Dermis blood vessel endothelial cell (primary cell): Measurements from ENCODE around the gene VAV2. TPM values are rescaled to one million over a fixed set of nuclear protein-coding genes. Genes with fewer than 3 reads are reported as not detected.

Experiments
- DNase-seq: peaks from one replicate; pipeline ENCODE4 v3.0.0; 2010
- total RNA-seq: library from RNA; depleted of rRNA; stranded (reverse); fragments of >200 nt; gene quantifications from 2 replicates; pipeline ENCODE4 v1.2.3, GENCODE V29; 2014

The VAV2 gene
- total RNA-seq, 1 donor from 2014 or later: 19.6 TPM

- DNase-seq: no peak
Measured at GRCh38 chr9:133718563-133719315, 273.4 kb downstream of the VAV2 start.

GRCh38 chr9:133717113-133718031 lies 274.8 kb downstream of the VAV2 start:
- no peak for DNase-seq

GRCh38 chr9:133716564-133717112 lies 275.5 kb downstream of the VAV2 start:
- DNase-seq: no peak

- DNase-seq: no peak
Measured at GRCh38 chr9:133715866-133716563, 276.1 kb downstream of the VAV2 start.

GRCh38 chr9:133715295-133715865 lies 276.7 kb downstream of the VAV2 start:
- no peak for DNase-seq

GRCh38 chr9:133714606-133715294 lies 277.4 kb downstream of the VAV2 start:
- no peak for DNase-seq

GRCh38 chr9:133713960-133714495 lies 278.1 kb downstream of the VAV2 start:
- DNase-seq: no peak

- no peak for DNase-seq
Measured at GRCh38 chr9:133713150-133713959, 278.8 kb downstream of the VAV2 start.

- no peak for DNase-seq
Measured at GRCh38 chr9:133712221-133713100, 279.7 kb downstream of the VAV2 start.

Other genes starting within 250 kb of the VAV2 start
- 5.4 and 15.8 TPM in 2 replicates for gene BRD3OS, start 33.2 kb upstream of the VAV2 start, total RNA-seq
- gene BRD3, start 75.7 kb upstream of the VAV2 start, total RNA-seq: 12.1 and 22.0 TPM in 2 replicates
- gene WDR5, start 143.8 kb upstream of the VAV2 start, total RNA-seq: 18.5 and 31.4 TPM in 2 replicates
- gene RNU6ATAC, start 172.2 kb upstream of the VAV2 start, total RNA-seq: not detected in 2 replicates